Measurements from ENCODE around the gene CAMK2N1. TPM values are rescaled to one million over a fixed set of nuclear protein-coding genes. Genes with fewer than 3 reads are reported as not detected.

The CAMK2N1 gene
- total RNA-seq, 1 donor from 2014 or later = 69.2 TPM

- H3K4me3 Mint-ChIP-seq (ENCODE audit: low read depth) = no peak overlapping the region
- H3K4me1 Mint-ChIP-seq (ENCODE audit: low read depth) = peaks cover 1% of the 10 kb centered on the region
- TF ChIP-seq, protein P1, sequence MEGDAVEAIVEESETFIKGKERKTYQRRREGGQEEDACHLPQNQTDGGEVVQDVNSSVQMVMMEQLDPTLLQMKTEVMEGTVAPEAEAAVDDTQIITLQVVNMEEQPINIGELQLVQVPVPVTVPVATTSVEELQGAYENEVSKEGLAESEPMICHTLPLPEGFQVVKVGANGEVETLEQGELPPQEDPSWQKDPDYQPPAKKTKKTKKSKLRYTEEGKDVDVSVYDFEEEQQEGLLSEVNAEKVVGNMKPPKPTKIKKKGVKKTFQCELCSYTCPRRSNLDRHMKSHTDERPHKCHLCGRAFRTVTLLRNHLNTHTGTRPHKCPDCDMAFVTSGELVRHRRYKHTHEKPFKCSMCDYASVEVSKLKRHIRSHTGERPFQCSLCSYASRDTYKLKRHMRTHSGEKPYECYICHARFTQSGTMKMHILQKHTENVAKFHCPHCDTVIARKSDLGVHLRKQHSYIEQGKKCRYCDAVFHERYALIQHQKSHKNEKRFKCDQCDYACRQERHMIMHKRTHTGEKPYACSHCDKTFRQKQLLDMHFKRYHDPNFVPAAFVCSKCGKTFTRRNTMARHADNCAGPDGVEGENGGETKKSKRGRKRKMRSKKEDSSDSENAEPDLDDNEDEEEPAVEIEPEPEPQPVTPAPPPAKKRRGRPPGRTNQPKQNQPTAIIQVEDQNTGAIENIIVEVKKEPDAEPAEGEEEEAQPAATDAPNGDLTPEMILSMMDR (IDR thresholded peaks at IDR 0.05; ENCODE audit: unreplicated experiment) = no peak
- no peaks in the 10 kb centered on the region for H3K36me3 Mint-ChIP-seq (ENCODE audit: insufficient read depth)
- no peak overlapping the region for H3K27ac Mint-ChIP-seq
- H3K27me3 Mint-ChIP-seq = peaks cover 8% of the 10 kb centered on the region
- DNase-seq (ENCODE audit: low spot score, unreplicated experiment) = no peak
- no peaks in the 10 kb centered on the region for H3K9me3 Mint-ChIP-seq (ENCODE audit: low read depth)
Observed at GRCh38 chr1:20440785-20441200, 45.2 kb downstream of the CAMK2N1 start.

DNA sequence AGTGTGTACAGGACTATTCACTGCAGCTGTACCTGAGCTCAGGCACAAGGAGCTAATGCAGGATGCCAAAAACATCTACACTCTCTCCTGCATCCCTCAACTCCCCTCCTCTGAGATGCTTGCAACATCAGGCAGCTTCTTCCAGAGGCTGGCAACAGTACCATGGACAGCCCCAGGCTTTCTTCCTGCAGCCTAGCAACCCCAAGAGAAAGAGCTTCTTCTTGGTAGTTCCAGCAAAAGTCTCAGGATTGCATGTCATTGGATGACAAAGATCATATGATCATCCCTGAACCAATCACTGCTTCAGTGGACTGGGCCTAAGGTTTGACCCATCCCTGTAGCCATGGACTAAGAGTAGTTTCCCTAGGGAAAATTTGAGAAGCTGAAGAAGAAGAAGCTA, 46.7 kb downstream of the CAMK2N1 start:
- no peak overlapping the region for H3K27ac Mint-ChIP-seq
- TF ChIP-seq, protein P1 (IDR thresholded peaks at IDR 0.05; ENCODE audit: unreplicated experiment) = no peak
- H3K4me1 Mint-ChIP-seq (ENCODE audit: low read depth) = peaks cover 1% of the 10 kb centered on the region
- peaks cover 15% of the 10 kb centered on the region for H3K27me3 Mint-ChIP-seq
- H3K9me3 Mint-ChIP-seq (ENCODE audit: low read depth) = no peaks in the 10 kb centered on the region
- no peak for DNase-seq (ENCODE audit: low spot score, unreplicated experiment)
- H3K4me3 Mint-ChIP-seq (ENCODE audit: low read depth) = no peak overlapping the region
- H3K36me3 Mint-ChIP-seq (ENCODE audit: insufficient read depth) = no peaks in the 10 kb centered on the region

GRCh38 chr1:20437640-20438039, 48.4 kb downstream of the CAMK2N1 start:
- H3K27me3 Mint-ChIP-seq = peaks cover 23% of the 10 kb centered on the region
- H3K4me1 Mint-ChIP-seq (ENCODE audit: low read depth) = peaks cover 1% of the 10 kb centered on the region
- TF ChIP-seq, protein P1 (IDR thresholded peaks at IDR 0.05; ENCODE audit: unreplicated experiment) = no peak
- no peak for DNase-seq (ENCODE audit: low spot score, unreplicated experiment)
- no peaks in the 10 kb centered on the region for H3K36me3 Mint-ChIP-seq (ENCODE audit: insufficient read depth)
- H3K27ac Mint-ChIP-seq = no peak overlapping the region
- H3K9me3 Mint-ChIP-seq (ENCODE audit: low read depth) = no peaks in the 10 kb centered on the region
- H3K4me3 Mint-ChIP-seq (ENCODE audit: low read depth) = no peak overlapping the region

- DNase-seq (ENCODE audit: low spot score, unreplicated experiment) = no peak
- Mint-ChIP-seq H3K27me3 (peaks cover 54% of the 10 kb centered on the region), H3K27ac (no peak overlapping the region), H3K36me3 (ENCODE audit: insufficient read depth) (no peaks in the 10 kb centered on the region), H3K4me3 (ENCODE audit: low read depth) (no peak overlapping the region), H3K9me3 (ENCODE audit: low read depth) (no peaks in the 10 kb centered on the region), H3K4me1 (ENCODE audit: low read depth) (no peaks in the 10 kb centered on the region)
- TF ChIP-seq, protein P1 (IDR thresholded peaks at IDR 0.05; ENCODE audit: unreplicated experiment) = no peak
Observed at GRCh38 chr1:20432891-20433290, 53.1 kb downstream of the CAMK2N1 start.

Other genes with a start within 250 kb of the CAMK2N1 start
- 0.19 and 0.24 TPM in 2 replicates for gene VWA5B1, start 195.3 kb downstream of the CAMK2N1 start, total RNA-seq
- gene MUL1, start 21.9 kb upstream of the CAMK2N1 start, total RNA-seq = 23.2 and 25.1 TPM in 2 replicates
- gene FAM43B, start 66.4 kb upstream of the CAMK2N1 start, total RNA-seq = 0.10 and 0.16 TPM in 2 replicates
- gene CDA, start 102.9 kb upstream of the CAMK2N1 start, total RNA-seq = not detected in 2 replicates
- gene PINK1, start 147.2 kb upstream of the CAMK2N1 start, total RNA-seq = 25.0 and 28.0 TPM in 2 replicates
- gene DDOST, start 175.2 kb upstream of the CAMK2N1 start, total RNA-seq = 273 and 276 TPM in 2 replicates
- gene KIF17, start 231.8 kb upstream of the CAMK2N1 start, total RNA-seq = 0.64 and 1.1 TPM in 2 replicates
- gene SH2D5, start 246.5 kb upstream of the CAMK2N1 start, total RNA-seq = 0.53 and 1.2 TPM in 2 replicates

Measured in progenitor cell of endocrine pancreas (in vitro differentiated cells).